H1 (cell line): ENCODE data around the gene ZDHHC22. TPM values are rescaled to one million over a fixed set of nuclear protein-coding genes. Genes with fewer than 3 reads are reported as not detected.

Experiments
- CTCF ChIA-PET: fragments of 300-600 bp; sonication (Branson Sonifier 250); formaldehyde crosslinking; loops from one replicate; lab custom pipeline; 2021; ENCODE audit not compliant: partially characterized antibody; lab: Charles Lee
- POLR2A ChIA-PET: fragments of 300-600 bp; sonication (Branson Sonifier 250); formaldehyde crosslinking; loops from one replicate; lab custom pipeline; 2021; ENCODE audit warnings: inconsistent platforms; ENCODE audit not compliant: partially characterized antibody; lab: Charles Lee
- DNase-seq, 2 experiments: peaks; one replicate each; pipeline versions ENCODE4 v3.0.0 to v3.0.0-alpha.2; 2010 to 2022; ENCODE audit warnings: low spot score in 2 of 2, low read depth in 1 of 2, mixed read lengths in 1 of 2
- FAIRE-seq: peaks from 2 replicates; lab custom pipeline; 2011; peaks lifted over from hg19 to GRCh38; lab: Jason Lieb, UNC
- H2AFZ ChIP-seq: 2 replicates; pipeline ENCODE4 v1.8.1; 2012; ENCODE audit warnings: low read length, inconsistent platforms
- H2AK5ac ChIP-seq: 2 replicates; pipeline ENCODE4 v1.6.1; 2013; ENCODE audit warnings: low read depth, low read length
- H2BK120ac ChIP-seq: replicated peaks from 2 replicates; pipeline ENCODE3; 2013; ENCODE audit warnings: low read depth, low read length, inconsistent platforms
- H2BK12ac ChIP-seq: 2 replicates; pipeline ENCODE4 v1.6.1; 2013; ENCODE audit warnings: low read depth, low read length
- H2BK15ac ChIP-seq: 2 replicates; pipeline ENCODE4 v1.6.1; 2013; ENCODE audit warnings: low read length
- H2BK20ac ChIP-seq: 2 replicates; pipeline ENCODE4 v1.6.1; 2013; ENCODE audit warnings: low read length
- H2BK5ac ChIP-seq: 2 replicates; pipeline ENCODE4 v1.6.1; 2013; ENCODE audit warnings: low read depth, low read length
- H3K14ac ChIP-seq: 2 replicates; pipeline ENCODE4 v1.6.1; 2013; ENCODE audit warnings: inconsistent platforms; ENCODE audit not compliant: insufficient read length
- H3K18ac ChIP-seq: 2 replicates; pipeline ENCODE4 v1.6.1; 2013; ENCODE audit warnings: low read length; ENCODE audit errors: extremely low read depth
- H3K23ac ChIP-seq: 2 replicates; pipeline ENCODE4 v1.6.1; 2013; ENCODE audit warnings: inconsistent platforms; ENCODE audit not compliant: insufficient read length
- H3K23me2 ChIP-seq: 2 replicates; pipeline ENCODE4 v1.6.1; 2013; ENCODE audit warnings: low read depth, low read length
- H3K27ac ChIP-seq: 2 replicates; pipeline ENCODE4 v1.6.1; 2011; ENCODE audit warnings: low read depth, low read length, inconsistent platforms
- H3K27me3 ChIP-seq, 4 experiments: replicated peaks in 1 of 4; 1 replicate in 1 of 4; 2 replicates in 3 of 4; pipeline versions ENCODE4 v1.6.1 to v1.8.1; 2011 to 2013; ENCODE audit warnings: low read length in 3 of 4, mild to moderate bottlenecking in 3 of 4, inconsistent platforms in 2 of 4, mixed read lengths in 2 of 4, moderate library complexity in 1 of 4; ENCODE audit not compliant: control insufficient read depth in 3 of 4, insufficient read depth in 3 of 4; ENCODE audit errors: extremely low read depth in 1 of 4
- H3K36me3 ChIP-seq, 4 experiments: 2 replicates each; pipeline versions ENCODE4 v1.6.1 to v1.8.1; 2011 to 2013; ENCODE audit warnings: mild to moderate bottlenecking in 4 of 4, low read length in 3 of 4, moderate library complexity in 2 of 4, control low read depth in 1 of 4, inconsistent platforms in 1 of 4; ENCODE audit not compliant: insufficient read depth in 4 of 4, control insufficient read depth in 2 of 4
- H3K4ac ChIP-seq: replicated peaks from 2 replicates; pipeline ENCODE3; 2013; ENCODE audit warnings: low read length, low read depth, mixed read lengths, inconsistent platforms; ENCODE audit not compliant: insufficient read length
- H3K4me1 ChIP-seq, 4 experiments: replicated peaks in 1 of 4; 1 replicate in 1 of 4; 2 replicates in 3 of 4; pipeline versions ENCODE4 v1.6.1 to v1.8.1; 2011 to 2013; ENCODE audit warnings: low read length in 3 of 4, inconsistent platforms in 2 of 4, mixed read lengths in 1 of 4; ENCODE audit not compliant: insufficient read depth in 4 of 4, control insufficient read depth in 3 of 4
- H3K4me2 ChIP-seq, 2 experiments: 2 replicates each; pipeline versions ENCODE4 v1.6.1 to v1.8.1; 2011 to 2013; ENCODE audit warnings: low read depth in 2 of 2, low read length in 2 of 2, control low read depth in 1 of 2, inconsistent platforms in 1 of 2, mild to moderate bottlenecking in 1 of 2; ENCODE audit not compliant: insufficient read depth in 1 of 2
- H3K4me3 ChIP-seq, 4 experiments: fragments of 200-600, 300-600 bp in 1 of 4; sonication (generic), shearing (Covaris generic), sonication (Bioruptor Twin) in 1 of 4; 2 replicates each; pipeline versions ENCODE4 v1.5.1 to v1.8.1; 2011 to 2016; ENCODE audit warnings: low read length in 4 of 4, low read depth in 3 of 4, control low read depth in 2 of 4, inconsistent platforms in 2 of 4, mild to moderate bottlenecking in 2 of 4, mixed read lengths in 1 of 4, moderate library complexity in 1 of 4; ENCODE audit not compliant: insufficient read depth in 2 of 4; ENCODE audit errors: extremely low read depth in 1 of 4
- H3K56ac ChIP-seq: replicated peaks from 2 replicates; pipeline ENCODE3; 2013; ENCODE audit warnings: low read depth, mild to moderate bottlenecking, mixed read lengths, low read length, inconsistent platforms; ENCODE audit not compliant: insufficient read length
- H3K79me1 ChIP-seq: 2 replicates; pipeline ENCODE4 v1.6.1; 2013; ENCODE audit warnings: low read depth, low read length, control low read depth
- H3K79me2 ChIP-seq, 2 experiments: 2 replicates each; pipeline versions ENCODE4 v1.6.1 to v1.8.1; 2012 to 2013; ENCODE audit warnings: low read length in 2 of 2, mild to moderate bottlenecking in 2 of 2, inconsistent platforms in 1 of 2; ENCODE audit not compliant: insufficient read depth in 2 of 2, control insufficient read depth in 1 of 2
- H3K9ac ChIP-seq, 4 experiments: replicated peaks in 1 of 4; 1 replicate in 1 of 4; 2 replicates in 3 of 4; pipeline versions ENCODE4 v1.6.1 to v1.8.1; 2011 to 2013; ENCODE audit warnings: low read depth in 3 of 4, low read length in 3 of 4, control low read depth in 2 of 4, mild to moderate bottlenecking in 2 of 4, moderate library complexity in 2 of 4, inconsistent platforms in 1 of 4; ENCODE audit errors: extremely low read depth in 1 of 4
- H3K9me3 ChIP-seq, 2 experiments: 2 replicates each; pipeline versions ENCODE4 v1.6.1 to v1.8.1; 2012 to 2013; ENCODE audit warnings: mild to moderate bottlenecking in 2 of 2, moderate library complexity in 2 of 2, control low read depth in 1 of 2, inconsistent platforms in 1 of 2, low read depth in 1 of 2, low read length in 1 of 2, mixed read lengths in 1 of 2; ENCODE audit not compliant: insufficient read depth in 2 of 2
- H4K20me1 ChIP-seq, 2 experiments: replicated peaks in 1 of 2; 2 replicates each; pipeline versions ENCODE3 to v1.8.1; 2011 to 2013; ENCODE audit warnings: inconsistent platforms in 2 of 2, low read length in 2 of 2, mild to moderate bottlenecking in 1 of 2; ENCODE audit not compliant: insufficient read depth in 2 of 2, control insufficient read depth in 1 of 2
- H4K5ac ChIP-seq: 2 replicates; pipeline ENCODE4 v1.6.1; 2013; ENCODE audit warnings: low read length, low read depth, mixed read lengths, inconsistent platforms; ENCODE audit not compliant: insufficient read length
- H4K8ac ChIP-seq: 2 replicates; pipeline ENCODE4 v1.8.0; 2013; ENCODE audit warnings: mild to moderate bottlenecking, moderate library complexity, low read length, inconsistent platforms; ENCODE audit not compliant: insufficient read depth; ENCODE audit errors: extremely low read depth
- H4K91ac ChIP-seq: replicated peaks from 2 replicates; pipeline ENCODE3; 2013; ENCODE audit warnings: low read length, mixed read lengths, inconsistent platforms; ENCODE audit not compliant: insufficient read length
- CHD1 ChIP-seq: IDR thresholded peaks from 2 replicates; pipeline ENCODE4 v1.6.1; 2012; ENCODE audit warnings: low read depth, low read length, improper control_type of control experiment
- CHD2 ChIP-seq: IDR thresholded peaks from 2 replicates; pipeline ENCODE4 v1.6.1; 2012; ENCODE audit warnings: low read length, improper control_type of control experiment
- CREB1 ChIP-seq: IDR thresholded peaks from 2 replicates; pipeline ENCODE4 v1.6.1; 2012; ENCODE audit warnings: inconsistent platforms
- FOSL1 ChIP-seq: IDR thresholded peaks from 2 replicates; pipeline ENCODE4 v1.6.1; 2011; ENCODE audit warnings: mild to moderate bottlenecking, low read depth, low read length, moderate library complexity; ENCODE audit not compliant: insufficient read depth
- HDAC2 ChIP-seq, 2 experiments: fragments of 300-600 bp in 1 of 2; sonication (generic) in 1 of 2; IDR thresholded peaks; 2 replicates each; pipeline ENCODE4 v1.6.1; 2011 to 2012; ENCODE audit warnings: low read depth in 2 of 2, low read length in 2 of 2, mild to moderate bottlenecking in 2 of 2, moderate library complexity in 2 of 2, borderline replicate concordance in 1 of 2, inconsistent platforms in 1 of 2
- NRF1 ChIP-seq: IDR thresholded peaks from 2 replicates; pipeline ENCODE4 v1.6.1; 2011; ENCODE audit warnings: mild to moderate bottlenecking, low read depth, low read length, improper control_type of control experiment
- RAD21 ChIP-seq, 2 experiments: IDR thresholded peaks in 1 of 2; conservative IDR thresholded peaks in 1 of 2; 2 replicates each; pipeline ENCODE4 v1.6.1; 2011; ENCODE audit warnings: low read depth in 2 of 2, low read length in 2 of 2, improper control_type of control experiment in 1 of 2, inconsistent platforms in 1 of 2, mild to moderate bottlenecking in 1 of 2, moderate library complexity in 1 of 2
- RBBP5 ChIP-seq: IDR thresholded peaks from 2 replicates; pipeline ENCODE4 v1.7.1; 2012; ENCODE audit warnings: low read depth, mild to moderate bottlenecking, inconsistent platforms, low read length, moderate library complexity, borderline replicate concordance
- RXRA ChIP-seq: IDR thresholded peaks from 2 replicates; pipeline ENCODE4 v1.6.1; 2011; ENCODE audit warnings: low read depth, mild to moderate bottlenecking, low read length, moderate library complexity; ENCODE audit not compliant: insufficient read depth
- SAP30 ChIP-seq: fragments of 300-600 bp; sonication (generic); IDR thresholded peaks from 2 replicates; pipeline ENCODE4 v1.7.1; 2012; ENCODE audit warnings: low read length, moderate library complexity, mild to moderate bottlenecking, inconsistent platforms; ENCODE audit not compliant: insufficient read depth, insufficient replicate concordance
- SIRT6 ChIP-seq: IDR thresholded peaks from one replicate; pipeline ENCODE4 v1.7.1; 2012; ENCODE audit warnings: low read length, inconsistent platforms
- TAF1 ChIP-seq: IDR thresholded peaks from 2 replicates; pipeline ENCODE4 v1.6.1; 2011; ENCODE audit warnings: mild to moderate bottlenecking, low read depth, low read length
- TBP ChIP-seq: IDR thresholded peaks from 2 replicates; pipeline ENCODE4 v1.6.1; 2011; ENCODE audit warnings: low read depth, low read length, improper control_type of control experiment
- TCF12 ChIP-seq: IDR thresholded peaks from 2 replicates; pipeline ENCODE4 v1.6.1; 2011; ENCODE audit warnings: low read depth, mild to moderate bottlenecking, low read length
- WGBS, 2 experiments: shearing (Covaris generic) in 1 of 2; methylation state at CpG; one replicate each; pipeline versions ENCODE4 v1.1.6 to v1.1.7; 2013 to 2015; ENCODE audit warnings: low lambda C conversion rate in 2 of 2, mixed read lengths in 2 of 2, inconsistent platforms in 1 of 2, low coverage in 1 of 2, missing lambda C conversion rate in 1 of 2; ENCODE audit not compliant: insufficient replicate concordance in 2 of 2, insufficient coverage in 1 of 2, insufficient read length in 1 of 2; ENCODE audit errors: extremely low coverage in 1 of 2, missing lambda C conversion rate in 1 of 2; 5-methylcytosine and 5-hydroxymethylcytosine counted together
- polyA plus RNA-seq, 7 experiments: library from polyadenylated mRNA; depleted of rRNA in 3 of 7; stranded (reverse) in 5 of 7; unstranded in 2 of 7; fragments of >200 nt in 5 of 7; fragments of 200-250 nt in 2 of 7; gene quantifications; 1 replicate in 5 of 7; 2 replicates in 1 of 7; 4 replicates in 1 of 7; pipeline versions ENCODE4 v1.2.1 to v1.2.3, GENCODE V29; 2011 to 2013; ENCODE audit warnings: missing spikeins in 2 of 7, mixed read lengths in 2 of 7
- total RNA-seq: library from RNA; stranded (reverse); fragmentation: NEBNext Ultra II Directional; extraction: Animal tissue kit (Norgen Biotek cat#: 25700); gene quantifications from 2 replicates; pipeline ENCODE4 v1.2.1, GENCODE V29; 2021

ZDHHC22 gene
- total and polyA plus RNA-seq, 2 of the 8 experiments (the other 6 are each of a cell fraction or from before 2014, with no cell fraction given): 23.8 to 55.2 TPM

GRCh38 chr14:77100961-77101360, 40.6 kb downstream of the ZDHHC22 start:
- ChIA-PET CTCF (interaction anchor here (0.7 to 56.8 kb wide), 4 partner anchors 32 to 229 kb away, joined by 3 to 1490 read pairs (median 162); partner anchors contain the start of gene ZDHHC22), POLR2A (interaction anchor here (8.3 kb wide), 1 partner anchor 10 kb away, joined by 49 read pairs; no protein-coding TSS in a partner anchor)
- no peak overlapping the region for H3K4me3 ChIP-seq
- H2BK15ac ChIP-seq: no peak overlapping the region
- peaks cover 4 to 84% of the 10 kb centered on the region in 2 experiments; a peak in 3 of 4 replicates for H3K79me2 ChIP-seq
- H4K5ac ChIP-seq: no peak overlapping the region
- no peak overlapping the region for H2BK12ac ChIP-seq
- no peak overlapping the region for H2AFZ ChIP-seq
- peaks cover 4 to 20% (median 13%) of the 10 kb centered on the region in 4 experiments for H3K4me1 ChIP-seq
- no peak overlapping the region for H2AK5ac ChIP-seq
- no peak overlapping the region for H2BK5ac ChIP-seq
- H3K27ac ChIP-seq: no peak overlapping the region
- H3K9ac ChIP-seq: no peak overlapping the region
- H3K79me1 ChIP-seq: peaks cover 4% of the 10 kb centered on the region; the same call in 1 of the 2 replicates
- H3K14ac ChIP-seq: no peak overlapping the region
- no peak overlapping the region for H3K4ac ChIP-seq
- H3K27me3 ChIP-seq: no peaks in the 10 kb centered on the region
- WGBS, 2 experiments: 80% methylated on average over 3 of the region's 3 CpGs; no CpG with 5 or more reads in 1 of the 2 experiments
- no peak overlapping the region for H4K91ac ChIP-seq
- H2BK20ac ChIP-seq: no peak overlapping the region
- no peak overlapping the region for H3K4me2 ChIP-seq
- H3K36me3 ChIP-seq: peaks cover 0 to 4% (median 0%) of the 10 kb centered on the region in 4 experiments; a peak in 1 of 8 replicates
- no peak overlapping the region for H2BK120ac ChIP-seq
- FAIRE-seq (no peak), DNase-seq (no peak)
- no peaks in the 10 kb centered on the region for H4K20me1 ChIP-seq
- H3K23me2 ChIP-seq: peaks cover 14% of the 10 kb centered on the region; the same call in 1 of the 2 replicates
- H4K8ac ChIP-seq: no peak overlapping the region
- no peaks in the 10 kb centered on the region for H3K9me3 ChIP-seq
- H3K23ac ChIP-seq: no peak overlapping the region
- H3K18ac ChIP-seq: no peak overlapping the region
- H3K56ac ChIP-seq: no peak overlapping the region
- TF ChIP-seq NRF1 (no peak), RBBP5 (no peak), RXRA (no peak), CREB1 (no peak), CHD2 (no peak), TAF1 (no peak), SAP30 (no peak), FOSL1 (no peak), RAD21 (IDR thresholded peaks at IDR 0.05 in 1 of 2, conservative IDR thresholded peaks at IDR 0.05 in 1 of 2; ENCODE audit: low read depth in 2 of 2, low read length in 2 of 2) (no peak), CHD1 (no peak), SIRT6 (no peak), TBP (no peak), TCF12 (no peak), HDAC2 (IDR thresholded peaks at IDR 0.05; ENCODE audit: borderline replicate concordance in 1 of 2, low read depth in 2 of 2, low read length in 2 of 2) (no peak)
